ENCODE measurements around the gene ESYT2.

Gene ESYT2

GRCh38 chr7:158734861-158735260, 94.4 kb downstream of the ESYT2 start:
- H3K4me1 ChIP-seq (ENCODE audit: control insufficient read depth, insufficient read depth, low read length): peaks cover 4% of the 10 kb centered on the region; the same call in 1 of the 2 replicates
- WGBS (ENCODE audit: insufficient coverage, insufficient read length): no CpG with 5 or more reads among the region's 6 CpGs
- no peak overlapping the region for H3K4me3 ChIP-seq (ENCODE audit: low read length)
- peaks cover 8% of the 10 kb centered on the region for H3K36me3 ChIP-seq (ENCODE audit: control insufficient read depth, insufficient read depth, low read length)
- no peaks in the 10 kb centered on the region for H3K27me3 ChIP-seq (ENCODE audit: control insufficient read depth, insufficient read depth, low read length)
- no peaks in the 10 kb centered on the region for H3K9me3 ChIP-seq (ENCODE audit: control insufficient read depth, insufficient read depth, low read length)
- H3K27ac ChIP-seq (ENCODE audit: low read length): no peak overlapping the region
- DNase-seq (ENCODE audit: low read depth, low spot score): no peak

- no peak overlapping the region for H3K4me3 ChIP-seq (ENCODE audit: low read length)
- WGBS (ENCODE audit: insufficient coverage, insufficient read length): no CpG with 5 or more reads among the region's 19 CpGs
- H3K9me3 ChIP-seq (ENCODE audit: control insufficient read depth, insufficient read depth, low read length): no peaks in the 10 kb centered on the region
- DNase-seq (ENCODE audit: low read depth, low spot score): no peak
- H3K4me1 ChIP-seq (ENCODE audit: control insufficient read depth, insufficient read depth, low read length): peaks cover 5% of the 10 kb centered on the region
- peaks cover 8% of the 10 kb centered on the region for H3K36me3 ChIP-seq (ENCODE audit: control insufficient read depth, insufficient read depth, low read length)
- H3K27me3 ChIP-seq (ENCODE audit: control insufficient read depth, insufficient read depth, low read length): no peaks in the 10 kb centered on the region
- no peak overlapping the region for H3K27ac ChIP-seq (ENCODE audit: low read length)
Measured at GRCh38 chr7:158733775-158734494, 95.4 kb downstream of the ESYT2 start.

GRCh38 chr7:158733220-158733519, 96.1 kb downstream of the ESYT2 start:
- Histone ChIP-seq H3K4me1 (ENCODE audit: control insufficient read depth, insufficient read depth, low read length) (peaks cover 7% of the 10 kb centered on the region), H3K27me3 (ENCODE audit: control insufficient read depth, insufficient read depth, low read length) (no peaks in the 10 kb centered on the region), H3K9me3 (ENCODE audit: control insufficient read depth, insufficient read depth, low read length) (no peaks in the 10 kb centered on the region), H3K36me3 (ENCODE audit: control insufficient read depth, insufficient read depth, low read length) (peaks cover 5% of the 10 kb centered on the region; the same call in 1 of the 2 replicates), H3K4me3 (ENCODE audit: low read length) (no peak overlapping the region), H3K27ac (ENCODE audit: low read length) (no peak overlapping the region)
- no CpG with 5 or more reads among the region's 1 CpG for WGBS (ENCODE audit: insufficient coverage, insufficient read length)
- DNase-seq (ENCODE audit: low read depth, low spot score): no peak

GRCh38 chr7:158732494-158733219, 96.7 kb downstream of the ESYT2 start:
- Histone ChIP-seq H3K4me1 (ENCODE audit: control insufficient read depth, insufficient read depth, low read length) (peaks cover 7% of the 10 kb centered on the region), H3K4me3 (ENCODE audit: low read length) (no peak overlapping the region), H3K27ac (ENCODE audit: low read length) (no peak overlapping the region), H3K36me3 (ENCODE audit: control insufficient read depth, insufficient read depth, low read length) (peaks cover 5% of the 10 kb centered on the region; the same call in 1 of the 2 replicates), H3K27me3 (ENCODE audit: control insufficient read depth, insufficient read depth, low read length) (no peaks in the 10 kb centered on the region), H3K9me3 (ENCODE audit: control insufficient read depth, insufficient read depth, low read length) (no peaks in the 10 kb centered on the region)
- no peak for DNase-seq (ENCODE audit: low read depth, low spot score)
- WGBS (ENCODE audit: insufficient coverage, insufficient read length): no CpG with 5 or more reads among the region's 10 CpGs

GRCh38 chr7:158731761-158732160, 97.5 kb downstream of the ESYT2 start:
- Histone ChIP-seq H3K36me3 (ENCODE audit: control insufficient read depth, insufficient read depth, low read length) (no peaks in the 10 kb centered on the region), H3K4me1 (ENCODE audit: control insufficient read depth, insufficient read depth, low read length) (peaks cover 7% of the 10 kb centered on the region), H3K27me3 (ENCODE audit: control insufficient read depth, insufficient read depth, low read length) (no peaks in the 10 kb centered on the region), H3K27ac (ENCODE audit: low read length) (no peak overlapping the region), H3K4me3 (ENCODE audit: low read length) (no peak overlapping the region), H3K9me3 (ENCODE audit: control insufficient read depth, insufficient read depth, low read length) (no peaks in the 10 kb centered on the region)
- DNase-seq (ENCODE audit: low read depth, low spot score): no peak
- WGBS (ENCODE audit: insufficient coverage, insufficient read length): no CpG with 5 or more reads among the region's 6 CpGs

- Histone ChIP-seq H3K4me1 (ENCODE audit: control insufficient read depth, insufficient read depth, low read length) (peaks cover 7% of the 10 kb centered on the region), H3K4me3 (ENCODE audit: low read length) (no peak overlapping the region), H3K27me3 (ENCODE audit: control insufficient read depth, insufficient read depth, low read length) (no peaks in the 10 kb centered on the region), H3K9me3 (ENCODE audit: control insufficient read depth, insufficient read depth, low read length) (no peaks in the 10 kb centered on the region), H3K27ac (ENCODE audit: low read length) (no peak overlapping the region), H3K36me3 (ENCODE audit: control insufficient read depth, insufficient read depth, low read length) (no peaks in the 10 kb centered on the region)
- WGBS (ENCODE audit: insufficient coverage, insufficient read length): no CpG with 5 or more reads among the region's 23 CpGs
- DNase-seq (ENCODE audit: low read depth, low spot score): no peak
Measured at GRCh38 chr7:158730383-158731346, 98.6 kb downstream of the ESYT2 start.

GRCh38 chr7:158729646-158730382, 99.5 kb downstream of the ESYT2 start:
- no peaks in the 10 kb centered on the region for H3K27me3 ChIP-seq (ENCODE audit: control insufficient read depth, insufficient read depth, low read length)
- WGBS (ENCODE audit: insufficient coverage, insufficient read length): no CpG with 5 or more reads among the region's 7 CpGs
- H3K4me3 ChIP-seq (ENCODE audit: low read length): no peak overlapping the region
- no peaks in the 10 kb centered on the region for H3K36me3 ChIP-seq (ENCODE audit: control insufficient read depth, insufficient read depth, low read length)
- DNase-seq (ENCODE audit: low read depth, low spot score): no peak
- H3K27ac ChIP-seq (ENCODE audit: low read length): no peak overlapping the region
- H3K9me3 ChIP-seq (ENCODE audit: control insufficient read depth, insufficient read depth, low read length): no peaks in the 10 kb centered on the region
- peaks cover 7% of the 10 kb centered on the region for H3K4me1 ChIP-seq (ENCODE audit: control insufficient read depth, insufficient read depth, low read length)

GRCh38 chr7:158728911-158729645, 100.2 kb downstream of the ESYT2 start:
- H3K9me3 ChIP-seq (ENCODE audit: control insufficient read depth, insufficient read depth, low read length): no peaks in the 10 kb centered on the region
- no peak overlapping the region for H3K27ac ChIP-seq (ENCODE audit: low read length)
- no peaks in the 10 kb centered on the region for H3K36me3 ChIP-seq (ENCODE audit: control insufficient read depth, insufficient read depth, low read length)
- WGBS (ENCODE audit: insufficient coverage, insufficient read length): no CpG with 5 or more reads among the region's 16 CpGs
- no peak overlapping the region for H3K4me3 ChIP-seq (ENCODE audit: low read length)
- H3K27me3 ChIP-seq (ENCODE audit: control insufficient read depth, insufficient read depth, low read length): no peaks in the 10 kb centered on the region
- H3K4me1 ChIP-seq (ENCODE audit: control insufficient read depth, insufficient read depth, low read length): peaks cover 7% of the 10 kb centered on the region
- no peak for DNase-seq (ENCODE audit: low read depth, low spot score)

- no peak for DNase-seq (ENCODE audit: low read depth, low spot score)
- WGBS (ENCODE audit: insufficient coverage, insufficient read length): no CpG with 5 or more reads among the region's 5 CpGs
- Histone ChIP-seq H3K27ac (ENCODE audit: low read length) (no peak overlapping the region), H3K36me3 (ENCODE audit: control insufficient read depth, insufficient read depth, low read length) (no peaks in the 10 kb centered on the region), H3K27me3 (ENCODE audit: control insufficient read depth, insufficient read depth, low read length) (no peaks in the 10 kb centered on the region), H3K4me1 (ENCODE audit: control insufficient read depth, insufficient read depth, low read length) (peaks cover 4% of the 10 kb centered on the region; the same call in 1 of the 2 replicates), H3K9me3 (ENCODE audit: control insufficient read depth, insufficient read depth, low read length) (no peaks in the 10 kb centered on the region), H3K4me3 (ENCODE audit: low read length) (no peak overlapping the region)
Measured at GRCh38 chr7:158727690-158728089, 101.6 kb downstream of the ESYT2 start.

Measured in iPS DF 6.9 (cell line).